GM19193 (cell line): ENCODE measurements around the gene KRTAP21-1.
"Not testable (repeated sequence)": the region's sequence is repeated elsewhere in the genome, so short reads cannot be mapped to it uniquely, and the experiment has no call there.

Source experiments
- POLR2A ChIP-seq: IDR thresholded peaks from 4 replicates; pipeline ENCODE4 v1.6.1; 2011; ENCODE audit not compliant: insufficient read depth, insufficient read length; ENCODE audit errors: extremely low read depth

The KRTAP21-1 gene

GRCh38 chr21:30755328-30755727 is at the start of gene KRTAP21-1:
Gene KRTAP21-1, minus strand, starts transcription at chr21:30755428. Its CDS starts 50 bp downstream, at chr21:30755378.
- not testable (repeated sequence) for TF ChIP-seq POLR2A

- no peak for TF ChIP-seq POLR2A
Observed at GRCh38 chr21:30800605-30801004, 45.4 kb upstream of the KRTAP21-1 start.

- TF ChIP-seq POLR2A, result no peak
Observed at GRCh38 chr21:30793581-30794314, 38.5 kb upstream of the KRTAP21-1 start.

- no peak for TF ChIP-seq POLR2A
Observed at GRCh38 chr21:30779249-30779648, 24.0 kb upstream of the KRTAP21-1 start.

- TF ChIP-seq POLR2A, result no peak
Observed at GRCh38 chr21:30769724-30770431, 14.7 kb upstream of the KRTAP21-1 start.

- no peak for TF ChIP-seq POLR2A
Observed at GRCh38 chr21:30760776-30761175, 5.5 kb upstream of the KRTAP21-1 start.

- no peak for TF ChIP-seq POLR2A
Observed at GRCh38 chr21:30758306-30758705, 3.1 kb upstream of the KRTAP21-1 start.

- TF ChIP-seq POLR2A, result no peak
Observed at GRCh38 chr21:30747159-30747558, 8.1 kb downstream of the KRTAP21-1 start, which contains the start of gene KRTAP21-2. Gene KRTAP21-2, minus strand, starts transcription at chr21:30747259. Its CDS starts 57 bp downstream, at chr21:30747202.

- TF ChIP-seq POLR2A, result no peak
Observed at GRCh38 chr21:30740462-30740861, 14.8 kb downstream of the KRTAP21-1 start.

GRCh38 chr21:30733026-30733425 is 22.2 kb downstream of the KRTAP21-1 start:
- TF ChIP-seq POLR2A, result no peak

- no peak for TF ChIP-seq POLR2A
Observed at GRCh38 chr21:30726726-30727125, 28.5 kb downstream of the KRTAP21-1 start.

- no peak for TF ChIP-seq POLR2A
Observed at GRCh38 chr21:30719401-30719800, 35.8 kb downstream of the KRTAP21-1 start.

GRCh38 chr21:30718239-30718909 is 36.9 kb downstream of the KRTAP21-1 start, which contains the start of gene KRTAP21-3:
Gene KRTAP21-3, minus strand, starts transcription at chr21:30718777. Its CDS starts 18 bp downstream, at chr21:30718759.
- no peak for TF ChIP-seq POLR2A

- TF ChIP-seq POLR2A, result no peak
Observed at GRCh38 chr21:30717105-30717504, 38.1 kb downstream of the KRTAP21-1 start.

GRCh38 chr21:30714946-30715345 is 40.3 kb downstream of the KRTAP21-1 start:
- TF ChIP-seq POLR2A, result no peak
